GM18520 (cell line): ENCODE results near the gene PRKRIP1.
A peak's percentile ranks its signal among the peaks of the same experiment; 100 is the strongest.
"Not testable (repeated sequence)": the region's sequence is repeated elsewhere in the genome, so short reads cannot be mapped to it uniquely, and the experiment has no call there.

Source experiments
- ATAC-seq: cut with Tn5 transposase; IDR thresholded peaks from one replicate; pipeline ENCODE4 v1.9.1; 2021; ENCODE audit not compliant: unreplicated experiment

Gene PRKRIP1

DNA sequence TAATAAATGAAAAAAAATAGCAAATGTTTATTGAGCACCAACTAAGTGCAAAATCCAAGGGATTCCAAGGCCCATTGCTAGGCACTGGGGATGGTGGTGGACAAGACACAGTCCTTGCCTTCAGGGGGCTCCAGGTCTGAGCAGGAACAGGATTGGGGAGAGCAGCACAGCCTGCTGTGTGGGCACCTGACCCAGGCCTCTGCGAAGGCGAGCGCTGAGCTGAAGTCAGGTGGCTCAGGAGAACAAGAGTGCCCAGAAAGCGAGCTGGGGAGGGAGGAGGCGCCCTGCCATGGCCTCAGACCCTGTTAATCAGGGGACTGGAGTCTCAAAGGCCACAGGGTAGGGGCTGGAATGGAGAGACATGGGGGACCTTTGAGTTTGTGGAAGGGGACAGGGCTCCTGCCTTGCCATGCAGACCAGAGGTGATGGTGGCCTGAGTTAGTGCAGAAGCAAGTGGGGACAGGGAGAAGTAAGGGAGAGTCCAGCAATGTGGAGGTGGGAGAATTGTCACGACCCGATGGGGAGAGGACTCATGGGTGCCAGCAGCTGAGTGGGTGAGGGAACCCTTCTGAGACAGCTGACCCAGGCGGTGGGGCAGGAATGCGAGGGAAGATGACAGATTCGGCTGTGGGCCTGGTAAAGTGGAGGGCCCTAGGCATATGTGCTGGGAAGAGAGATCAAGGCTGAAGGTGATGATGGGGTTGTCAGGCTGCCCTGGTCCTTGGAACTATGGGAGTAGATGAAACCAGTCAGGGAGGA is 33.2 kb downstream of the PRKRIP1 start:
- no peak for ATAC-seq

DNA sequence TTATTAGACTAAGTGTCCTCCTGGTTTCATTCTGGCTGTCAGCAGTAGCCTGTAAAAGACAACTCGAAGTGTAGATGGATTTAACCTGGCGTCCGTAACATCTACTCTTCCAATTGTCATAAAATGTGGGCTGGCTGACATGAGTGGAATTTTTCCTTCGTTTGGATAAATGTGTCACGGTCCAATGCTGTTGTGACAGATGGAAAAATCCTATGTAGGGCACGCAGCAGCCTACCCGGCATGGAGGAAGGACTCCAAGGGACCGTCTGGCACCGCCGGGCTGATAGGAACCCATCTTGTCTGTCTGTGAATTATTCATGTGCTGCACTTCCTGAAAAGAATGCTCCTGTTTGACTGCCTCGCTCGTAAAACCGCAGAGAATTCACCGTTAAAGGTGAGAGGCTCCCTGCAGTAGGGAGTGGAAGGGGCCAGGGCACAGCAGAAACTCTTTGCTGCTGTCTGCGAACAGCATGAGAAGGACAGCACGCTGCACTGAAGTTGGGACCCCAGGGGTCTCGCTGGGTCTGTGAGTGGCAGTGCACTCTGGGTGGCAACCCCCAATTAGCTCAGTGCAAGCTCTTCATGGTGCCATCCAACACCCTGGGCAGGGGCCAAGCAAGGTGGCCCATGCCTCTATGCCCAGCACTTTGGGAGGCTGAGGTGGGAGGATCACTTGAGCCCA is 35.6 kb downstream of the PRKRIP1 start:
- ATAC-seq: peak; percentile 30

DNA sequence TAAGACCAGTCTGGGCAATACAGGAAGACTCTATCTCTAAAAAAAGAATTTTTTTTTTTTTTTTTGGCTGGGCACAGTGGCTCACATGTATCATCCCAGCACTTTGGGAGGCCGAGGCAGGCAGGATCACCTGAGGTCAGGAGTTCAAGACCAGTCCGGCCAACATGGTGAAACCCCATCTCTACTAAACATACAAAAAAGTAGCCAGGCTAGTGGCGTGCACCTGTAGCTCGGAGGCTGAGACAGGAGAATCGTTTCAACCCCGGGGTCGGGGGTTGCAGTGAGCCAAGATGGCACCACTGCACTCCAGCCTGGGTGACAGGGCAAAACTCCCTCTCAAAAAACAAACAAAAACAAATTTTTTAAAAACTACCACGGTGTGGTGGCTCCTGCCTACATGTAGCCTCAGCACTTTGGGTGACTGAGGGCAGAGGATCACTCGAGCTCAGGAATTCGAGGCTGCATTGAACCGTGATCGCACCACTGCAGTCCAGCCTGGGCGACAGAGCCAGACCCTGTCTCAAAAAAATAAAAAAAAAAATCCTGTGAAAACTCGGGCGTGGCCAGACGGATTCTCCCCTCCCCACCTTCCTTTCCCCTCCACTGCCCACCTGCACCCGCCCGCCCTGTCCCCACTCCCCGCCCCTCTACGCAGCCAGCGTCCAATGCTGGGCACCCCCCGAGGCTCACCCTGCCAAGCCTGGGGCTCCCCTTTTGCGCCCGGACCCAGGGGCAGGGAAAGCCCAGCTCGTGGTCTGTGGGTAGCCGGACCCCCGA is 36.5 kb downstream of the PRKRIP1 start:
- ATAC-seq: peak; percentile 21

DNA sequence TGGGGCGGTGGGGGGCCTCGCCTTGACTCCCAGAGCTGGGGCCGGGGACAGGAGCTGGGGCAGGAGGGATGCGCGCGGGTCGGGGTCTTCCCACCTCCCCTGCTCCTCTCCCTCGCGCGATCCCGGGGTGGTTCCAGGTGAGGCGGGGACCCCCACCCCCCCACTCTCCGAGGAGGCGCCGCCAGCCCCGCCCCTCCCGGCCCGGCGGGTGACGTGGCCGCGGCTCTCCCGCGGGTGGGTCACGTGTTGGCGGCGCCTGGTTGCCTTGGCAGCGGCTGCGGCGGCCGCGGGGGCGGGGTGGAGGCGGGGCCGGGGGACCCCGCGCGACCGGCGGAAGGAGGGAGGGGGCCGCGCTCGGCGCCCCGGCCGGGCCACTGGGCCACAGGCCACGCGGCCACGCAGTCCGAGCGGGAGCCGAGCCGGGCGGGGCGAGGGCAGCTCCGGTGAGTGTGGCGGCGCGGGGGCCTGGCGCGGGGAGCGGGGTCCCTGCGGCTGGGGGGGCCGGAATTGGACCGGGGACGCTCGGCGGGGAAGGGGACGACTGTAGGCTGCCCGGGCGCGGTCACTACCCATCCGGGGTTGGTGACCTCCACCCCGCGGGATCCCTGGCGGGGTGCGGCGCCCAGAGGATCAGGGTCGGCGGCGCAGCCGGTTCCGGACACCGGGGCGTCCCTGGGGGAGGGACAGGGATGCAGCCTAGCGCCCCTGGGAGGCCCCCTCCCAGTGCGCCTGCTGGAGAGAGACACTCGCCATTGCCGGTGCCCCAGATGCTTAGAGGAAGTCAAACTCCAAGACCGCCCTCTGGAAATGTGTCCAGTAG is 37.3 kb downstream of the PRKRIP1 start, which contains the start of gene ORAI2:
Gene ORAI2, plus strand, starts transcription at position 357 of the 820 bp plus-strand sequence. CDS start 5,382 bp downstream, outside the sequence.
- ATAC-seq: peak; percentile 47

DNA sequence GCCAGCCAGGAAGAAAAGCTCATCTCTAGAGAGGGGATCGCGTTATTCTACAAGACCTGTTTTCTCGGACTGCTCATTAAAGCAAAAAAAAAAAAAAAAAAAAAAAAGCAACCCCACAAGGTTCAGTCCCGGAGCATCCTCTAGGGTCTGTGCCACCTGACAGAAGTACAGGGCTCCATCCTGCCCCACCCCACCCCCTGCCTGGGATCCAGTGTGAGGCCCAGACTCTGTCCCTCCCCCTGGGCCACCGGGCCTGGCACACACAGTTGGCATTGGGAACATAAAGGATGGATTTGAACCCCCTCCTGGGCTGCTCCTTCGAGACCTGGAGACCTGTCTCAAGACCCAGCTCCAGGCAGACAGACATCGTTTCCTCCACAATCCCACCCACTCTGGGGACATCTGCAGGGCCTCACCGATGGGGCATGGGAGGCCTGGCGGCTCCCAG is 37.9 kb downstream of the PRKRIP1 start:
- ATAC-seq: no peak

DNA sequence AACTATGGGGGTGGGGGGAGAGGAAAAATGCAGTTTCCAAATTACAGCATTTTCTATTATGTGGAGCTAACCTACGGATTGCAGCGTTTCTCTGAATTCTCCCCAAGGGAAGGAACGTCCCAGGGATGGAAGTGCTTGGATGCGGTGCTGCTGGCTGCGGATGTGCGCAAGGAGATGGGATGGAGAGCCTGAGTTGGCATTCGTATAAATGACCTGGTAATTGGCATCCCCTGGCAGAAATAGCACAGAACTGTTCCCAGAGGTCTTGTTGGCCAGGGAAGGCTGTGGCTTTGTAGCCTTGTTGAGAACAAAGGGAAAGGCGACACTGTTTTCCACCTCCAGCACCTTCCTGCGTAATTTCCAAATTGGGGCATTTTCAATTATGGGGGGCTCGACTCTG is 40.0 kb downstream of the PRKRIP1 start:
- ATAC-seq: no peak

DNA sequence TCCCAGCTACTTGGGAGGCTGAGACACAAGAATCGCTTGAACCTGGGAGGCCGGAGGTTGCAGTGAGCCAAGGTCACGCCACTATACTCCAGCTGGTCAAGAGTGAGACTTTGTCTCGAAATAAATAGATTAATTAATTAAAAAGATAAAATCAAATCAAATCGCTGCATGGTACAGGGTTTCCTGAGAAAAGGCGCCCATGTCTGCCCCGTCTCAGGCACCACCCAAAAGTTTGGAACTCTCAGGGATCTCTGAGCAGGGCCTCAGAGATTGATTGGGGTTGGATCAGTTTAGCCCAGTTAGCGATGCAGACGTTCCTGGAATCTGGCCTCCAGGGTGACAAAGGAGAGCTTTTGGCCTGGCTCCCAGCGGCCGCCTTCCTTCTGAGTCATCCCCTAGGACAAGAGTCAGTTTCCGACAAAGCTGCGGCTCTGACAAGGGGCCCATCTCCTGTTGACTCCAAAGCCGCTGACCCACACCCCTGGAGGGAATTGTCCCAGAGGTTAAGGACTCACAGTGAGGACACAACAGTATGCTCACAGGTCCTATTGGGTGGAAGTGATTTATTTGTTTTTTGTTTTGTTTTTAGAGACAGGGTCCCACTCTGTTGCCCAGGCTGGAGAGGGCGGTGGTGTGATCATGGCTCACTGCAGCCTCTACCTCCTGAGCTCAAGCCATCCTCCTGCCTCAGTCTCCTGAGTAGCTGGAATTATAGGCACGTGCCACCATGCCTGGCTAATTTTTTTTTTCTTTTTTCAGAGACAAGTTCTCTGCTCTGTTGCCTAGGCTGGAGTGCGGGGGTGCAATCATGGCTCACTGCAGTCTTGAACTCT is 44.0 kb downstream of the PRKRIP1 start:
- no peak for ATAC-seq

DNA sequence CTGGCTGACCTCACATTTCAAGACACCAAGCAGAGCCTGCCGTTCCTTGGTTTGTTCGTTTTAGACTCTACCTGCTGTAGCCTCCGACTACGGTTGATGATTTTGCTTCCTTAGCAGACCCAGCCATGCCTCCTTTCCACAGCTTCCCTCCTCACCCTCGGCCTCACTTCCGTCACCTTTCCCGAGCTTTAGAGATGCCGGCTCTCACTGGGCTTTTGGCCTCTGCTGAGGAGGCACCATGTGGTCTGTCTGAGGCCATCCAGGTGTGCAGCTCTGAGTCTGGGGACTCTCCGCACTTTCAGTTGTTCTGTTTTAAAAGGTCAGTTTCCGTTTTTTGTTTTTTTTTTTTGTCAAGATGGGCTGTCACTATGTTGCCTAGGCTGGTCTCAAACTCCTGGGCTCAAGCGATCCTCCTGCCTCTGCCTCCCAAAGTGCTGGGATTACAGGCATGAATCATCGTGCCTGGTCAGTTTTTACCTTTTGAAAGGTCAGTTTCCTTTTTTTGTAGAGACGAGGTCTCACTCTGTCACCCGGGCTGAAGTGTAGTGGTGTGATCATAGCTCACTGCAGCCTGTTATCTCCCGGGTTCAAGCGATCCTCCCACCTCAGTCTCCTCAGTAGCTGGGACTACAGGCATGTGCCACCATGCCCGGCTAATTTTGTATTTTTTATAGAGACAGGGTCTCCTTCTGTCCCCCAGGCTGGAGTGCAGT is 49.0 kb downstream of the PRKRIP1 start:
- ATAC-seq: no peak

DNA sequence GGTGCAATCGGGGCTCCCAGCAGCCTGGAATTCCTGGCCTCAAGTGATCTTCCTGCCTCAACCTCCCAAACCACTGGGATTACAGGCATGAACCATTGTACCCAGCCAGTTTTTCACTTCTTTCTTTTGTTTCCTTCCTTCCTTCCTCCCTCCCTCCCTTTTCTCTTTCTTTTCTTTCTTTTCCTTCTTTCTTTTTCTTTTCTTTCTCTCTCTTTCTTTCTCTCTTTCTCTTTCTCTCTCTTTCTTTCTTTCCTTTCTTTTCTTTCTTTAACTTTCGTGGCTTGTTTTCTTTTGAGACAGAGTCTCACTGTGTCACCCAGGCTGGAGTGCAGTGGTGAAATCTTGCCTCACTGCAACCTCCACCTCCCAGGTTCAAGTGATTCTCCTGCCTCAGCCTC is 49.5 kb downstream of the PRKRIP1 start:
- no peak for ATAC-seq

DNA sequence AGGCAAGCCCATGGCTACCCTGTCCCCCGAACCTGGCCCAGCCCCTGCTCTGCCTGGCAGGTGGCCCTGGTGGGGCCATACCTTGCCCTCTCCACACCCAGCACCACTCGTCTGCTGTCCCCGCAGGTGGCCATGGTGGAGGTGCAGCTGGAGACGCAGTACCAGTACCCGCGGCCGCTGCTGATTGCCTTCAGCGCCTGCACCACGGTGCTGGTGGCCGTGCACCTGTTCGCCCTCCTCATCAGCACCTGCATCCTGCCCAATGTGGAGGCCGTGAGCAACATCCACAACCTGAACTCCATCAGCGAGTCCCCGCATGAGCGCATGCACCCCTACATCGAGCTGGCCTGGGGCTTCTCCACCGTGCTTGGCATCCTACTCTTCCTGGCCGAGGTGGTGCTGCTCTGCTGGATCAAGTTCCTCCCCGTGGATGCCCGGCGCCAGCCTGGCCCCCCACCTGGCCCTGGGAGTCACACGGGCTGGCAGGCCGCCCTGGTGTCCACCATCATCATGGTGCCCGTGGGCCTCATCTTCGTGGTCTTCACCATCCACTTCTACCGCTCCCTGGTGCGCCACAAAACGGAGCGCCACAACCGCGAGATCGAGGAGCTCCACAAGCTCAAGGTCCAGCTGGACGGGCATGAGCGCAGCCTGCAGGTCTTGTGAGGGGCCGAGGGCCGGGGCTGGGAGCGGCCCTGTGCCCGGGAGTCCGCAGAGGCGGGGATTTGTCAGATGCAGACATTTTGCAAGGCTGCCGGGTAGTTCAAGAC is 50.4 kb downstream of the PRKRIP1 start:
- no peak for ATAC-seq

DNA sequence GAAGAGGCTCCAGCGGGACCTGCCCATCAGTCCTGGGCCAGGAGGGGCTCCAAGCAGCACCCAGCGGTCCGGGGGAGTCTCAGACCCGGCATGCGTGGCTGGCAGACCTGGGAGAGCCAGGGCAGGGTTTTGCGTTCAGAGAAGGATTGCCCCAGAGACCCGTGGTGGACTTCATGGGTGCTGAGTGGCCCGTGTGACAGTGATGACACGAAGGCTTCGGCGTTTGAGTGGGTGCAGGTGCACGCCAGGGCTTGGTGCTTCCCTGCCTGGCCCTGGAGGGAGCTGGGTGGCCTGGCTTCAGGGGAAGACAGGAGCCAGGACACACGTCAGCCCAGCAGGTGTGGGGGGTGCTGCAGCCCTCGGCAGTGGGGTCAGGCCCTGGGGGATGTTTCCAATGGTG is 51.1 kb downstream of the PRKRIP1 start:
- no peak for ATAC-seq

DNA sequence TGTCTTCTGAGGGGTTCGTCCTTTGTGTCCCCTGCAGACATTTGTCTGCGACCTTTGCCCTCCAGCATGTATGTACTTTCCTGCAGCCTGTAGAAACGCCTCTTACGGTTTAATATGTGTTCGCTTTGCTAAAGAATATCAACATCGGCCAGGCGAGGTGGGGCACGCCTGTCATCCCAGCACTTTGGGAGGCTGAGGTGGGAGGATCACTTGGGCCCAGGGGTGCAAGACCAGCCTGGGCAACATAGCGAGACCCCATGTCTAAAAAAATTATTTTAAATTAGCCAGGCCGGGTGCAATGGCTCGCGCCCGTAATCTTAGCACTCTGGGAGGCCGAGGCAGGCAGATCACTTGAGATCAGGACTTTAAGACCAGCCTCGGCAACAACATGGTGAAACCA is 53.0 kb downstream of the PRKRIP1 start:
- no peak for ATAC-seq

DNA sequence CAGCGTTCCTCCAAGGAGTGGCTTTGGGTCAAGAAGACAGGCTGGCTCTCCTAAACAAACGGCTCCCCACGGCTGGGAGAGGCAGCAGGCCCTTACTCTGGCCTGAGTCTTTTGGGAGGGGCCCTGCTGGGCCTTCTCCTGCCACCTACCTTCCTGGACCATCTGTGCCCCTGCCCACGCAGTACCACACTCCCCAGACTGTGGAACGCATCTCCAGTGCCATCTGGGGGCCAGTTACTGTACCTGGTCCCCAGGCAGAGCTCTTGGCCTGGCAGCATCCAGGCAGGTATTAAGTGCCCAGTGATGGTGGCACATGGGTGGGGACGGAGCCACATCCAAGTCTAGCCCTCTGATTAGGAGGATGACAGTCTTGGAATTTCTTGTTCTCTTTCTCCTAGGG is 54.1 kb downstream of the PRKRIP1 start:
- peak; percentile 57 for ATAC-seq

DNA sequence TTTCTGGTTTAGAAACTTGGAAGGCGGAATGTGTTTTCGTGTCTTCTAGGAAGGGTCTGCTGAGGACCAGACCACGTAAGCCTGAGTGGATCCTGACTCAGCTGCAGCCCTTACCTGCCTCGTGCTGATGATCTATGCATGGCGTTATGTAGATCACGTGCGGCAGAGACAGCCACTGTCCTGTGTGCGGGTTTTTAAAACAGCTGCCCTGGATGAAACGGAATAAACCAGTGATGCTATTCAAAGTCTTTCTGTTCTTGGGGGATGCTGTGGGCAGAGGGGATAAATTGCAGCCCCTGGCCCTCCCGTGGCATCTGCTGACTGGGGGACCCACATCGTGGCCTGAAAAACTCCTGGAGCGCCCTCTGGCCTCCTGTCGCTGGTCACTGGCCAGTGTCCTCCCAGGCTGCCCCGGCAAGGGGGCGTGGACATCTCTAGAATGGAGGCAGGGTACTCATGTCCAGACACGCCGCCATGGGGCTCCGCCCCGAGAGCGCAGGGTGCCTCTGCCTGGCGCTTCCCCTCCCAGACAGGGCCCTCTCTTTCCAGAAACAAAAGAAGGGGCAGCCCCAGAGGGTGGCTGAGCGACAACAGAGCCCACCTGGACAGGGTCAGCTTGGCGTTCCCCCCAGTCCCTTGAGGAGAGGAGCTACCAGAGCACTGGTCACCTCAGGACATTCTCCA is 55.4 kb downstream of the PRKRIP1 start:
- no peak for ATAC-seq

DNA sequence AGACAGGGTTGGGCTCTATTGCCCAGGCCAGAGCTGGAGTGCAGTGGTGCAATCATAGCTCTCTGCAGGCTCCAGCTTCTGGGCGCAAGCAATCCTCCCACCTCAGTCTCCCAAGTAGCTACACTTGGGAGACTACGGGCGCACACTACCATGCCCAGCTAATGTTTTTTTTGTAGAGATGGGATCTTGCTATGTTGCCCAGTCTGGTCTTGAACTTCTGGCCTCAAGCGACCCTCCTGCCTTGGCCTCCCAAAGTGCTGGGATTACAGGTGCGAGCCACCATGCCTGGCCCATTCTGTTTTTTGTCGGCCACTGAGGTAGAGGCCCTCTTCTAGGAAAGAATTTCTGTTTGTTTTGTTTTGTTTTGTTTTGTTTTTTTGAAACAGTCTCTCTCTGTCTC is 56.3 kb downstream of the PRKRIP1 start:
- no peak for ATAC-seq

DNA sequence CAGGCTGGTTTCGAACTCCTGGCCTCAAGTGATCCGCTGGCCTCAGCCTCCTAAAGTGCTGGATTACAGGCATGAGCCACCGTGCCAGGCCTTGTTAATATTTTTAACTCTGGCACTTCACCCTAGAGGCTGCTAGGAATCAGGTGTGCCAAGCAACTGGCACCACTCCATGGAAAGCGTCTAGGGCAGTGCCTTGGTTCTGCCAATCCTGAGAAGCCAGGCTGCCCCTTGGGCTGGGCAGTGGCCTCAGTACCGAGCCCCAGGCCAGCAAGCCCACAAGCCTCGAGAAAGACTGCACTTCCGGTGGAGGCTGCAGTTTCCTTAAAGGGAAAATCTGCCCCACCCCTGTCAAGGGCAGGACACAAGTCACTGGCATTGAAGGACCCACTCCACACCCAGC is 57.2 kb downstream of the PRKRIP1 start:
- ATAC-seq: no peak

DNA sequence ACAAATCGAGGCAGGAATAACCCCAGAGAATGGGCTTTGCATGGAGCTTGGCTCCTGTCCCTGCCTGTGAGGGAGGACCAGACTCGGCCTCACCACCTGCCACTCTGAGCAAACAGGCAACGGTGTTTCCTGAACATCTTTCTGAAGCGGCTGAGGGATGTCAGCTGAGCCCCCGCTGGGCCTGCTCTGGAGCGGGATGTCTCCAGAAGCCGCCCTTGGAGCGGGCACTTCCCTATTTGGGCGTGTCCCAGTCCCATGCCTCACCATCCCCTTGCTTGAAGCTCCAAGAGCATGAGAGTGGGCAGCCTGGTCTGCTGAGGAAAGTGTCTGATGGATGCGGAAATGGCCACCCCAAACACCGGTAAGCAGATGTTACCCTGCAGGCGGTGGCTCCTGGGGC is 58.3 kb downstream of the PRKRIP1 start:
- ATAC-seq: no peak

DNA sequence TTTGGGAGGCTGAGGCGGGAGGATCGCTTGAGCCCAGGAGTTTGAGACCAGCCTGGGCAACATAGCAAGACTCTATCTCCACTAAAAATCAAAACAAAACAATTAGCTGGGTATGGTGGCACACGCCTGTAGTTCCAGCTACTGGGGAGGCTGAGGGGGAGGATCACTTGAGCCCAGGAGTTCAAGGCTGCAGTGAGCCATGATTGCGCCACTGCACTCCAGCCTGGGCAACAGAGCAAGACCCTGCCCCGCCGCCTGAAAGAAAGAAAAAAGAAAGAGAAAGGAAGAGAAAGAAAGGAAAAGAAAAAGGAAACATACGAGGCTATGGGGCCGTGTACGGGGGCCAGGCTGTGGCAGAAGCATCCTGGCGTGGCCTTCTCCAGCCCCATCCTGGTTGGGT is 58.8 kb downstream of the PRKRIP1 start:
- ATAC-seq: not testable (repeated sequence)
